SK-N-MC (cell line): Measurements from ENCODE around the gene CDC42.
"Not testable (repeated sequence)": the region's sequence is repeated elsewhere in the genome, so short reads cannot be mapped to it uniquely, and the experiment has no call there.

Experiments
- DNase-seq: peaks from one replicate; pipeline ENCODE4 v3.0.0-alpha.2; 2011; ENCODE audit warnings: low read depth, low spot score
- H3K27ac ChIP-seq: fragments of 200-600 bp; sonication (generic); 2 replicates; pipeline ENCODE4 v1.5.1; 2016; ENCODE audit warnings: mixed run types
- H3K36me3 ChIP-seq: fragments of 200-600 bp; sonication (generic); 2 replicates; pipeline ENCODE4 v1.6.1; 2017; ENCODE audit warnings: antibody characterized with exemption, low read length, mixed read lengths; ENCODE audit not compliant: insufficient read depth
- H3K4me3 ChIP-seq: fragments of 200-600 bp; sonication (generic); 2 replicates; pipeline ENCODE4 v1.5.1; 2016
- H3K9ac ChIP-seq: fragments of 200-600 bp; sonication (generic); 2 replicates; pipeline ENCODE4 v1.8.0; 2017; ENCODE audit warnings: mixed run types, mixed read lengths; ENCODE audit not compliant: insufficient read length
- H3K9me3 ChIP-seq: fragments of 200-600 bp; sonication (generic); 2 replicates; pipeline ENCODE4 v1.6.1; 2017; ENCODE audit warnings: low read depth, mild to moderate bottlenecking, antibody characterized with exemption, low read length, moderate library complexity, mixed read lengths
- EZH2 ChIP-seq: fragments of 200-600 bp; sonication (generic); IDR thresholded peaks from one replicate; pipeline ENCODE4 v1.6.1; 2017; ENCODE audit warnings: antibody characterized with exemption
- FOXP2 ChIP-seq: optimal IDR thresholded peaks from 2 replicates; pipeline ENCODE3; 2011; ENCODE audit warnings: mild to moderate bottlenecking, moderate library complexity; ENCODE audit not compliant: insufficient read depth; ENCODE audit errors: extremely low read length, control extremely low read depth
- POLR2AphosphoS5 ChIP-seq: IDR thresholded peaks from 2 replicates; pipeline ENCODE4 v1.6.1; 2012; ENCODE audit warnings: mild to moderate bottlenecking, low read depth, low read length, borderline replicate concordance

The CDC42 gene

DNA sequence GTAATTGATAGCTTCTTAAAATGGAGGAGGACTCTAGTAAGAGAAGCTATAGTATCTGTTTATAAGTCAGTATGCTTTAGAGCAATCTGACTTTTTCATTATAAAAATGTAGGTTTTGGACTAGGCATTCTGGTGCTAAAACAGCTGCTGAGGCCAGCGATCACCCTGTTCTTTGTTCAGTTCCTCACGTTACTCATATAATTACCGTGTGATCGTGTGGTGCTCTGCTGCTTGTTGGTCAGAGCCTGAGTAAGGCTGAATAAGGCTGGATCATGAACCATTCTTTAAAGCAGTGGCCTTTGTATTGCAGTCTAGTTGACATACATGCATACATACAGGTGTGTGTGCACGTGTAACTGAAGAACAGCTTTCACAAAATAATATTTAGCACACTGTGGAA lies 25.2 kb downstream of the CDC42 start:
- H3K4me3 ChIP-seq, result no peak overlapping the region
- no peak for DNase-seq
- no peaks in the 10 kb centered on the region for H3K9me3 ChIP-seq
- no peak overlapping the region for H3K9ac ChIP-seq
- H3K36me3 ChIP-seq, result peaks cover 55% of the 10 kb centered on the region
- 0 out of 2 replicates have a peak overlapping the region, but pooled peaks have one; percentile 1 for H3K27ac ChIP-seq
- TF ChIP-seq POLR2AphosphoS5 (no peak), FOXP2 (no peak), EZH2 (no peak)

DNA sequence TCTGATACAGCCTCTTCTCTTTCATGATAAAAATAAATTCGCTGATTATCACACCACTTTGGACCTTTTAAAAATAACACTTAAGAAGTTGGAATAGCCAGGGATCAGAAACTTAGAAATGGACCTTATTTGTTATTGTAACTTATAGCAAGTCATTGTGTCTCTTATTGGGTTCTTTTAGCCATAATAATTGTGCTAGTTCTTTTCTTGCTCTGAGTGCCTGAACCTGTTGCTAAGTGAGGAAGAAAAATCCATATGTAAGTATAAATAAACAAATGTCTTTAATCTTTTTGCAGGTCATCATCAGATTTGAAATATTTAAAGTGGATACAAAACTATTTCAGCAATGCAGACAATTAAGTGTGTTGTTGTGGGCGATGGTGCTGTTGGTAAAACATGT lies 25.6 kb downstream of the CDC42 start:
- H3K36me3 ChIP-seq, result peaks cover 59% of the 10 kb centered on the region
- H3K4me3 ChIP-seq, result no peak overlapping the region
- H3K27ac ChIP-seq, result 0 out of 2 replicates have a peak overlapping the region, but pooled peaks have one; percentile 1
- no peak overlapping the region for H3K9ac ChIP-seq
- H3K9me3 ChIP-seq, result no peaks in the 10 kb centered on the region
- TF ChIP-seq EZH2 (no peak), FOXP2 (no peak), POLR2AphosphoS5 (no peak)
- no peak for DNase-seq

DNA sequence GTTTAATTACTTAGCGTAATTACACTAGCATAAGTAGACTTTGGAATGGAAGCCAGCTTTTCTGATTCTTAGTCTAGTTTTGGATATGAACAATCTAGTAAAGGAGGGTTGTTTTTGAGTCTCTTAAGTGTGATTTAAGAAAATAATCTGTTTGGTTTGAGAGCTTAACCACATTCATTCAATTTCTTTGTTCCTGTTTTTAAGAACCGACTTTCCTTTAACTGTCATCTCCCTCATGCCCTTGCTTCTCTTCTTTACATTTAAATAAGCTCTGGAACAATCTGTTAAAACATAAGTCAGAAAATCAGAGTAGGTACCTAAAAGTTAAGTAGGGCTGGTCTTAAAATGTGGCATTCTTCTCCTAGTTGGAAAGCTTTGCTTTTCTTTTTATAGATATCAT lies 27.7 kb downstream of the CDC42 start:
- DNase-seq, result no peak
- no peak overlapping the region for H3K4me3 ChIP-seq
- no peak overlapping the region for H3K9ac ChIP-seq
- TF ChIP-seq EZH2, result no peak
- TF ChIP-seq POLR2AphosphoS5, result no peak
- TF ChIP-seq FOXP2, result no peak
- H3K27ac ChIP-seq, result no peak overlapping the region
- H3K36me3 ChIP-seq, result peaks cover 78% of the 10 kb centered on the region
- no peaks in the 10 kb centered on the region for H3K9me3 ChIP-seq

DNA sequence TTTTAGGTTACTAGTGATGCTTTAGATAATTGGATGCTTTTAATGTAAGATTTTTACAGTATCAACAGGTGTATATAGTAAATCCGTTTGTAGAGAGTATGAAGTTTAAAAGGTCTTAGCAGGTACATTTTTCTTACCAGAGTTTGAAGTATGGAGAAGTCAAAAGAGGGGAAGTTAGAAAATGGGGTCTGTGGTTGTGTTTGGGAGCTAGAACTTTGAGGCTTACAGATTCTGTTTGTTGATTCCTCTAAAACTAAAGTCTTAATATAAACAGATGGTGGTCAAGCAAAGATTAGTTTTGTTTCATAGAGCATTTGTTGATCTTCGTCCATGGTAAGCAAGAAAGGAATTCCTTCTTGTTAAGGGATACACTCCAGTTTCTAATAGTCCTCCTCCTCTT lies 35.8 kb downstream of the CDC42 start:
- Histone ChIP-seq H3K9me3 (no peaks in the 10 kb centered on the region), H3K9ac (no peak overlapping the region), H3K4me3 (no peak overlapping the region), H3K36me3 (peaks cover 79% of the 10 kb centered on the region), H3K27ac (no peak overlapping the region)
- no peak for DNase-seq
- TF ChIP-seq POLR2AphosphoS5 (no peak), EZH2 (no peak), FOXP2 (no peak)

DNA sequence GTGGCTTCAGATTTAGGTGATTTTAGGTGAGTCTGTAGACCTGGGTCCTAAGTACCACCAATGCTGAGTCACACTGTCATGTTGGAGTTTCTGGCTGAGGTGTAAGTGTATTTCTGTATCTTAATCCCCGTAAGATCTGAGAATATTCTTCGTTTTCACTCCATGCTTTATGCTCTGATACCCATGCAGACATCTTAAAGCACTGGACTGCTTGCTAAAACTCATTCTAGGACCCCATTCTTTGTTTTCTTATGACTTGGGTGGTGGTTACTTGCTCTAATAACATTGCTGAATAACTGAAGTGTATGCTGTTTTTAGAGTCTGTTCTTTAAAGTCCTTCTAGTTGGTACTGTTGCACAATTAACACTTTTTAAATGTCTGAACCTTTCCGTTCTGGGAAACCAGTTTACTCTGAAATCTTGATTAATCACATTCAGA lies 36.6 kb downstream of the CDC42 start:
- no peak for DNase-seq
- Histone ChIP-seq H3K9ac (no peak overlapping the region), H3K36me3 (peaks cover 77% of the 10 kb centered on the region), H3K9me3 (no peaks in the 10 kb centered on the region), H3K4me3 (no peak overlapping the region), H3K27ac (peak overlapping the region; percentile 22; the same call in 1 of the 2 replicates)
- TF ChIP-seq POLR2AphosphoS5 (no peak), EZH2 (no peak), FOXP2 (no peak)

DNA sequence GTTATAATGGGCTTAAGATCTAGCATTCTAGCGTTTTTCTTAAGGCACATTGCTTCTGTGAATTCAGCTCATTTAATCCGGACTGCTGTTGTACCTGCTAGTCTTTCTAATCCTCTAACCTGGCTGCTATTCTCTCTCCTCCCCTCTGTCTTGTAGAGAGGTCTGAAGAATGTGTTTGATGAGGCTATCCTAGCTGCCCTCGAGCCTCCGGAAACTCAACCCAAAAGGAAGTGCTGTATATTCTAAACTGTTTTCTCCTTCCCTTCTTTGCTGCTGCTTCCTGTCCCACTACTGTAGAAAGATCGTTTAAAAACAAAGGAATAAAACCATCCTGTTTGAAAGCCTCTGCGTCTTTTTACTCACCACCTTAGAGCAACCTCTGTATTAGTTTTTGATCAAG lies 37.3 kb downstream of the CDC42 start:
- H3K36me3 ChIP-seq, result peaks cover 74% of the 10 kb centered on the region
- no peak for TF ChIP-seq POLR2AphosphoS5
- TF ChIP-seq EZH2, result no peak
- TF ChIP-seq FOXP2, result no peak
- no peak overlapping the region for H3K9ac ChIP-seq
- no peaks in the 10 kb centered on the region for H3K9me3 ChIP-seq
- no peak for DNase-seq
- H3K27ac ChIP-seq, result 0 out of 2 replicates have a peak overlapping the region, but pooled peaks have one; percentile 13
- H3K4me3 ChIP-seq, result no peak overlapping the region

DNA sequence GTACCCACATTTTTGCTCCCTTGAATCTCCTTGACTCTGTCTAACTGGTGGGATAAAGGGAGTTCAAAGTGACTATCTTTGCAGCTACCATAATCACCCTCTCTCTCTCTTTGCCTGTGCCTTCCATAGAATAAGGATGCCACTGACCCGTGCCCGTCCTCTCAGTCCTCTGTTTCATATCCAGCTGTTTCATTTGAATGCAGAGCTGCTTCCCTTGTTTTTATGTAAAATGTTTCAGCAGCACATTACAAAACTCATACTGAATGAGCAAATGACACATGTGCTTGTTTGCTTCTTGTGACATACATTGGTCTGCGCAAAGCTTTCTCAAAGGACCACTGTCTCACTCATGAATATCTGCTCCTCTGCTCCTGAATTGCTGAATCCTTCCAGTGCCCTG lies 38.4 kb downstream of the CDC42 start:
- no peak for DNase-seq
- Histone ChIP-seq H3K4me3 (no peak overlapping the region), H3K9me3 (no peaks in the 10 kb centered on the region), H3K27ac (0 out of 2 replicates have a peak overlapping the region, but pooled peaks have one; percentile 1), H3K36me3 (peaks cover 68% of the 10 kb centered on the region), H3K9ac (no peak overlapping the region)
- TF ChIP-seq FOXP2 (no peak), EZH2 (no peak), POLR2AphosphoS5 (no peak)

DNA sequence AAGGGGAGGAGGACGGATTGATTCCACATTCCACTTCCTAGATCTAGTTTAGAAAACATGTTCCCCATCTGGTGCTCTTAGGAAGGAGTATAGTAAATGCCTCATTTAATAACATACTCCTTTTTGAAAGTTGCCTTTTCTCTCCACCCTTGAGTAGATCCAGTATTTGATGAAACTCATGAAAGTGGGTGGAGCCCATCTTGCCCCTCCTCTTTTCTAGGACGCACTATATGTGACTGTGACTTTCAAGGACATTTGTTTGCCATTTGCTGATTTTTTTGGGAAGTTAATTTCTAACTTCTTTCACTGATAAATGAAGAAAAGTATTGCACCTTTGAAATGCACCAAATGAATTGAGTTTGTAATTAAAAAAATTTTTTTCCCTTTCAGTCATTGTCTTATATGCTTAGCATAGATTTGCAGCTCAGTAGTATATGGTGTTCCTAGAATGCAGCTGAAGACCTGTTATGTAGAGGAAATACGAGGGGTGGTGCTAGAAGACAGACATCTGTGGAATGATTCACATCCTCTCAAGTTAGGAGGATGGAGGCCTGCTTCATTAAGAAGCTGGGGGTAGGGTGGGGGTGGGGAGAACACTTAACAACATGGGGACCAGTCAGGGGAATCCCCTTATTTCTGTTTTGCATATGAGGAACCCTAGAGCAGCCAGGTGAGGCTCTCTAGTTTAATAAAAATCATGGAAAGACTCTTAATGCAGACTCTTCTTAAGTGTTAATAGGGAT lies 39.7 kb downstream of the CDC42 start:
- not testable (repeated sequence) for H3K27ac ChIP-seq, H3K4me3 ChIP-seq, H3K9me3 ChIP-seq, DNase-seq, H3K9ac ChIP-seq
- peaks cover 68% of the 10 kb centered on the region for H3K36me3 ChIP-seq

DNA sequence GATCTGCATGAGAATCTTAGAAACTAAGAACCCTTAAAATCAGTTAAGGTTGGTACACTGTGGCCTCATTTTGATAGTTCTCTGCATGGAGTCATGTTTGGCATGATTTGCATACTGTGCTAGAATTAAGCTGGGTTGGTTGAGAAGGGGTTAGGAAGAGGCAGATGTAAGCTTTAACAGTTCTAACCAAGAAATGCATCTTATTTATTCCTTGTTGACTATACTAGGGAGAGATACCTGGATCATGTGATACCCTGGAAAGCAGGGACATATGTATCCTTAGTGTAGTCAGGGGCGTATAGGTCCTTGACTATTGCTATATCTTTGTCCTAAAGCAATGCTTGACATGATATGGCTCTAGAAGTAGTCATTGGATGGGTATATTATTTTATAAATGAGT lies 41.0 kb downstream of the CDC42 start:
- Histone ChIP-seq H3K4me3 (no peak overlapping the region), H3K36me3 (peaks cover 65% of the 10 kb centered on the region), H3K27ac (no peak overlapping the region), H3K9me3 (no peaks in the 10 kb centered on the region), H3K9ac (no peak overlapping the region)
- TF ChIP-seq FOXP2, result no peak
- TF ChIP-seq POLR2AphosphoS5, result no peak
- no peak for DNase-seq
